SKM-1 treated with dmso at 0.1 percent for 144 hours (cell line): ENCODE data around the gene CLIC5.
"Not testable (repeated sequence)": the region's sequence is repeated elsewhere in the genome, so short reads cannot be mapped to it uniquely, and the experiment has no call there.

Experiments used
- DNase-seq: peaks from one replicate; lab custom pipeline; 2025; ENCODE audit not compliant: unreplicated experiment; lab: John Stamatoyannopoulos, UW

The CLIC5 gene

GRCh38 chr6:45929421-45930361 lies 86.0 kb downstream of the CLIC5 start:
- no peak for DNase-seq

DNA sequence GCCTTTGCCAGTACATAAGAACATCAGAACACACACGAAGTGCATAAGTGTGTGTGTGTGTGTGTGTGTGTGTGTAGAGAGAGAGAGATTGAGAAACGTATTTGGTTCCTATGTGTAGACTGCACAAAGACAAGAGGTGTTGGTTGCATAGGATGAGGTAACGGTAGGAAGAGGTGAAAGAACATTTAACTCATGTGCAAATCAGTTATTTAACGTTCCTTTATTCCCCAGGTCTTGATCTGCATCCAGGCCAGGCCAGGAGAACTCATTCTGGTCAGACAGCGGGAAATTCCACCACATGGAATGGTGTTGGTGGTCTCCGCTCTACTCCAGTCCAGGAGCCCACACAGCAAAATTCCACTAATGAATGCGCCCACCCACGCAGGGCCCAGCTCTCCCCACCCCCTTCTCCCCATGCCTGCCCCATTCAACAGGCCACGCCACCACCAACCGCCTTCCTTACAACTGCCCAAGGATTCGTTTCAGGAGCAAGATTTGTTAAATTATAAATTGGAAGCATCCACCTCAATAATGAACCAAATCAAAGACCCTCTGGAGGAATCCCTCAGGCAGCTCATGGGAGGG lies 86.8 kb downstream of the CLIC5 start:
- DNase-seq, result no peak

DNA sequence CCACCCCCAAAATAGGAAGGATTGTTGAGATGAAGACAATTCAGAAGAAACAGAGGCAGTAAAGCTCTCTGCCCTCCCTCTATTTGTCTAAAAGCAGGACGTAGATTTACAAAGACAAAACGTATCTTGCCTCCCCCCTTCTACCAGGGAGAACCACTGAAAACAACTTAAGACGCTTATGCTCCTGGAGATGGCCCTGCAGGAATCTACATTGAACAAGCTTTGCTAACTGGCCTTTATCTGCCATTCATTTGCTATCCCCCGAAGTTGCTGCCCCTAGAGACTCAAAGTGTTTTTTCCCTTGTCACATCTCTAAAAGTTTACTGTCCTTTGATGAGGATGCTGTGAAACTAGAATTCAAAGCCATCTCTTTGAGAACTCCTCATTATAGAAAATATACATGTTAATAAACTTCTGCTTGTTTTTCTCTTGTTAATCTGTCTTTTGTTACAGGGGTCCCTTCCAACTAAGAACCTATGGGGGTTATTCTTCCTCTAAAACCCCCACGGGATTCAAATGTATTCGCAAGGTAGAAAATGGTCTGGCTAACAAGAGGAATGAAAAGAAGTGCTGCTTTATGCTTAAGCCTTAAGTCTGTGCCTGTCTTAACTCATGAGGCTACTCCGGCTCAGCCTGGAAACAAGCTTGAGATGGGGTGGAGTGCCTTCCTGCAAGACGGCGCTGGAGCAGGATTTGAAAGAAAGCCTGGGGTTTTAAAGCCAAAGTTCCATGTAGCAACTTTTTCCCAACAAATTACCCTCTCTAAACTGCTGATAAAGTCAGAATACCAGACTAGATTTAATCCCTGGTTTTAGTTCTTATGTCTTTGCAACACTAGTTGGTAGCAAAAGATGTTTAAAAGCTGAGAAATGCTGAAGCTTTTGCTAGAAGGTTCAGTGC lies 88.0 kb downstream of the CLIC5 start:
- DNase-seq, result no peak

- not testable (repeated sequence) for DNase-seq
Measured at GRCh38 chr6:45926423-45926822, 89.2 kb downstream of the CLIC5 start.

- DNase-seq, result no peak
Measured at GRCh38 chr6:45924763-45925342, 90.8 kb downstream of the CLIC5 start.

- DNase-seq, result no peak
Measured at GRCh38 chr6:45923831-45924391, 91.7 kb downstream of the CLIC5 start.

GRCh38 chr6:45922728-45923351 lies 92.8 kb downstream of the CLIC5 start:
- peak; percentile 40 for DNase-seq

GRCh38 chr6:45921691-45922281 lies 93.9 kb downstream of the CLIC5 start:
- no peak for DNase-seq

DNA sequence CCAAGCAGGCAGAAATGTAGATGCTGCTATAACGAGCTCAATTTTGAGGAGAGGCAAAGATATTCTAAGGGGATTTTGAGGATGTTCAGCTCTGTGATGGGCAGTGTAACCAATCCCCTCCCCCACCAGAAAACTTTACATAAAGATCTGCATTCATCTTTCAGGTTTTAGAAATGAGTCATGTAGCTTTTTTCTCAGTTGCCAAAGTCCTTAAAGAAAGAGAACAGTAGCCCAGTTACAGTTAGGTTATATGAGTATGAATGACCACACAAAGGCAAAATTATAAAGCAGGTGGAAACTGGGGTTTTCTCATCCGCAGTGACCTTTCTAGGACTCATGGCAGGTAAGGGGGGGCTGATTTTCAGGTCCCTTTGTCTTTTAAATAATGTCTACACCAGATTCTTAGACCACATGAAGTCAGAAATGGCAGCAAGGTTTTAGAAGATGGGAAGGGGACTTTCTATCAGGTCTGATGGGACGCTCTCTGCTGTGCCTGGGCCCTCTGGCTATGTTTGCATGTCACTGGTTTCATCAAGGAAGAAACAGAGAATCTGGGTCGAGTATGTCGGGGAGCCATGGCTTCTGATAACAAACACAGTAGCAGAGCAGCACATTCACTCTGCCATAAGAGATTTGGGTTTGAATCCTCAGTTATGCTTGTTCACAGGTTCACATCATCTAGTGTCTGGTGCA lies 94.7 kb downstream of the CLIC5 start:
- no peak for DNase-seq

DNA sequence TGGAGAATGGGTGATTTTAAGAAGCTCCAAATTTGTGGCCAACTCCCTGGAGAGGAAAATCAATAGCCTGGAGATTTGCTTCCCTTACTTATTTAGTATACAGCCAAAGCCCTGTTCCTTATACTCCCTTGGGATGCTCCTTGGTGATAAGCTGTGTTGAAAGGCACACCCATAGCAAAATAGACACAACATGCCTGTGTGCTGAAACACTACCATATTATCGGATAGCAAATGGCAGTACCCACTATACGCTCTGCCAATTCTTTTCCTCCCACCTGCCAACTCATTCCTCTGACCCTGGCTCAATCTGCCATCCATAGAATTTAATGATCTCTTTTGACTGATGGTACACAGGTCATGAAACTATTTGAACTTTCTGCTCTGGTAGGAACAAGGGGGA lies 98.2 kb downstream of the CLIC5 start:
- DNase-seq, result no peak

GRCh38 chr6:45916692-45917091 lies 99.0 kb downstream of the CLIC5 start:
- DNase-seq, result no peak

- no peak for DNase-seq
Measured at GRCh38 chr6:45915780-45916468, 99.7 kb downstream of the CLIC5 start.

DNA sequence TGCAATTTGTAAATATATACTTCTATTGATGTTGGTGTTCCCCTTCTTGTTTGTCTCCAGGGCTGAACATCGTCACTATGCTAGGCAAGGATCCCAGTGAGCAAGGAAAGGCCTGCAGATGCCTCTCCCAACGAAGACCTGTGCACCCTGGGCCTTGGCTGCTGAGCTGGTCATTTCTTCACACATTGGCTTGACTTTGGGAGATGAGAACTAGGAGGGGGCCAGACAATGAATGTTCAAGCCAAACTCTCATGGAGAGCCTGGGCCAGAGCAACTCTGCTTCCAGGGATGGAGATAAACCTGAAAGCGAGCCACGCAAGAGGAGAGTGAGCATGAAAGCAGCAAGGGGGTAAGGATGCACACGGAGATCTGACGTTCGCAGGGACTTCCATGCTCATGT lies 104.0 kb downstream of the CLIC5 start:
- DNase-seq, result no peak

GRCh38 chr6:45903959-45904358 lies 111.7 kb downstream of the CLIC5 start:
- DNase-seq, result no peak

- no peak for DNase-seq
Measured at GRCh38 chr6:45902984-45903383, 112.7 kb downstream of the CLIC5 start.

DNA sequence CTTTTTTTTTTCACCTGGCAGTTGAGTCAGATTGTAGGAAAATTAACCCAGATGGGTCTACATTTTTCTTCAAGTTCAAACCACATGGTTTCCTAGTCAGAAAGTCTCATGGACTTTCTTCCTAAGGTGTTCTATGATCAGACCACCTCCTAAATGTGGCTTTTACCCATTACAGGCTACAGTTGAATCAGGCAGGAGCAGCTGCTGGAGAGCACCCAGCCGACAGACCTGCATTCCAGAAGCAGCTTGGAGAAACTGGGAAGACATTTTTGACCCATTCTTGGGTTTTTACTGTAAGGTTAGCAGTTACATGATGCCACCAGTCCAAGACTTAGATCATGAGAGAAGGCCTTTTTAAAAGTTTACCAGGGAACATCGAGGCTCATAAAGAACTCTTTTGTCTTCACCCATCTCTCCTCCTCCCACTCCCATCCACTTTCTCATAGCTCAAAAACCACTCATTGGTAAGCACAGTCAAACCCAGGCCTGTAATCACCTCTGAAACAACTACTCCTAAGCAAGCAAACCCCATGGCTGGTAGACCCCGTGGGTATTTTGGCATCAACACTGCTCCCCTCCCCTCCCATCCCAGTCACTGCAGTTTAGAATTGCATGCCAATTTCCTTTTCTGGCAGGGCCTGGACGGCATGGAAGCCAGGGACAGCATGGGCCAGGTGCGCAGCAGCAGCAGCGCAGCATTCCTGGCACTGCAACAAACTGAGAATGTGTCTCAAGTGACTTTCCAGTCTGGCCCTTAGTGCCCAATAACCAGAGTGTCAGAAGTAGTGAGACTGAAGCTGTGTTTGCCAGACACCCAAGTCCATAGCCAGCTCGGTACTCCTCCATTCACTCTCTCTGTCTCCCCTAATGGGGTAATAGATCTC lies 113.7 kb downstream of the CLIC5 start:
- no peak for DNase-seq

DNA sequence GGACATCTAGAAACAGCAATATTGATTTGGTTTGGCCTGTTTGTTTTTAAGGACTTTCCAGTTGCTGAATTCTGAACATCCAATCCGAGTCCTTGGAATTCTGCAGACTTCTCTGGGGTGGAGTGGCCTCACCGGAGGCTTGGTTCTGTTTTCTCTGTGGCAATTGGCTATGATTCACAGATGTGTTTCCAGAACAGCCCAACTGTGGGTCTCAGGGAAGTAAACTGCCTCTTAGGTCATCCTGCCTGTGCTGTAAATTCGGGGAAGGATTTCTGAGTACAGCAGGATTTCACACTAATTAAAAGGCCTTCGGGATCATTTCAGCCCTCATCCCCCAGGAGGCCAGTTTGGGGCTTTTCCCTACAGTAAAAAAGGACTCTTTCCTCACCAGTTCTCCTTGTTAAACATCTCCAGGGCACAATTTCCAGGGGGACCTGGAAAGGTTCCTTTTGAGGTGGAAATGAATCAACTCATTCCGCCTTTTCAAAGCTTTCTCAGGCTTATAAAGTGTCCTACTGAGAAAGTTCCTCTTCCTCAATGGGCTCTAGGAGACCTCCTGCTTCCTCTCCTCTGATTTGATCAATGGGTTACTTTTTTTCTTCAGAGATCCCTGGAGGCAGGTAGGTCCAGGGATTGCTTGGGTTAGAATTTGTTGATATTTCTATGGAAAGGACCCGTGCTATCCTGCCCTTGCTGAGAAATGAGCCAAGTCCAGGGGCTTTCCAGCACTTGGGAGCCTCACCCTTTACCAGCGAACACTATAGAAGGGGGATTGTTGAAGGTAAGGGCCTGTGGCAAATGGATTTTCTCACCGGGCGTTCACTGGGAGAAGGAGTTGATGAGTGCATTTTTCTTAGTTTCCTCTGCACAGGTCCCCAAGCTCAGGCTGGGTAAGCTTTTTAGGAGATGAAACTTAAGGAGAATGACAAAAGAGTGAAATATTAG lies 114.6 kb downstream of the CLIC5 start:
- no peak for DNase-seq
